HG03045 (cell line): ENCODE data around the gene RIT2.
"Not testable (repeated sequence)": the region's sequence is repeated elsewhere in the genome, so short reads cannot be mapped to it uniquely, and the experiment has no call there.

Source experiments
- ATAC-seq: cut with Tn5 transposase; IDR thresholded peaks from one replicate; pipeline ENCODE4 v1.9.1; 2021; ENCODE audit warnings: mild to moderate bottlenecking, moderate library complexity; ENCODE audit not compliant: unreplicated experiment

The RIT2 gene

GRCh38 chr18:42778445-42779042, 336.9 kb downstream of the RIT2 start:
- no peak for ATAC-seq

GRCh38 chr18:42778024-42778423, 337.5 kb downstream of the RIT2 start:
- no peak for ATAC-seq

- no peak for ATAC-seq
Observed at GRCh38 chr18:42773870-42774269, 341.6 kb downstream of the RIT2 start.

DNA sequence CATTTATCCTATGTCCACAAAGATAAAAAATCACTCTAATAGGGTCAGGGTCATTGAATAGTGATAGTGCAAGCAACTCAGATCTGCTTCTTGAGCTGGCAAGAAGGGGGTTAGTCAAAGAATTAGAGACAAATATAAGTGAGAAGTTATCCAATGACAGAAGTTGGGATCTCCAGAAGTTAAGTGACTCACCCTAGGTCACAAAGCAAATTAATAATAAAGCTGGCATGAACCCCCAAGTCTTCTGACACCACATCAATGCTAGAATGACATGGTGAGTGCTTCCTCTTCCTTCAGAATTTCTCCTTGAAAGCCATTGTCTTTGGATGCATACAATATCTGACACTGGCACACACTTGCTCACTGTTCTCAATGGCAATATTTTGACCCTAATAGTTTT, 343.5 kb downstream of the RIT2 start:
- ATAC-seq = no peak

GRCh38 chr18:42765302-42765701, 350.2 kb downstream of the RIT2 start:
- ATAC-seq = no peak

GRCh38 chr18:42760290-42760689, 355.2 kb downstream of the RIT2 start:
- no peak for ATAC-seq

- no peak for ATAC-seq
Observed at GRCh38 chr18:42758852-42759251, 356.6 kb downstream of the RIT2 start.

- no peak for ATAC-seq
Observed at GRCh38 chr18:42756214-42756613, 359.3 kb downstream of the RIT2 start.

GRCh38 chr18:42752916-42753315, 362.6 kb downstream of the RIT2 start:
- no peak for ATAC-seq

- no peak for ATAC-seq
Observed at GRCh38 chr18:42746794-42747193, 368.7 kb downstream of the RIT2 start.

DNA sequence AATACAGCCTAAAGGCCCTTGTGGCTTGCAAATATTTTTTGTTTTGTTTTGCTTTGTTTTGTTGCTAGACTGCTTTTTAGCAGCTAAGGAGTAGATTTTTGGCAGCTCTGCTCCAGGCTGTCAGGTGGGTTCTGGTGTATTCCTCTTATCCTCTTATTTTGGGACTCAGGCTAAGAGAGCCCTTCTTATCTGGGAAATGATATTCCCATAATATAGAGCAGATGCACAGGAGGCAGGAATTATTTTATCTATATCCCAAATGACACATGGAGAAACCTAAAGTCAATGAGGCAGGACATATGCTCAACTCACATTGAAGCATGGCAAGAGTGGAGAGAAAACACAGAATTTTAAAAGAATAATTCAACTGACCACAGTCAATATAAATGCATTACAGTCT, 369.6 kb downstream of the RIT2 start:
- no peak for ATAC-seq

GRCh38 chr18:42745171-42745570, 370.3 kb downstream of the RIT2 start:
- ATAC-seq = no peak

DNA sequence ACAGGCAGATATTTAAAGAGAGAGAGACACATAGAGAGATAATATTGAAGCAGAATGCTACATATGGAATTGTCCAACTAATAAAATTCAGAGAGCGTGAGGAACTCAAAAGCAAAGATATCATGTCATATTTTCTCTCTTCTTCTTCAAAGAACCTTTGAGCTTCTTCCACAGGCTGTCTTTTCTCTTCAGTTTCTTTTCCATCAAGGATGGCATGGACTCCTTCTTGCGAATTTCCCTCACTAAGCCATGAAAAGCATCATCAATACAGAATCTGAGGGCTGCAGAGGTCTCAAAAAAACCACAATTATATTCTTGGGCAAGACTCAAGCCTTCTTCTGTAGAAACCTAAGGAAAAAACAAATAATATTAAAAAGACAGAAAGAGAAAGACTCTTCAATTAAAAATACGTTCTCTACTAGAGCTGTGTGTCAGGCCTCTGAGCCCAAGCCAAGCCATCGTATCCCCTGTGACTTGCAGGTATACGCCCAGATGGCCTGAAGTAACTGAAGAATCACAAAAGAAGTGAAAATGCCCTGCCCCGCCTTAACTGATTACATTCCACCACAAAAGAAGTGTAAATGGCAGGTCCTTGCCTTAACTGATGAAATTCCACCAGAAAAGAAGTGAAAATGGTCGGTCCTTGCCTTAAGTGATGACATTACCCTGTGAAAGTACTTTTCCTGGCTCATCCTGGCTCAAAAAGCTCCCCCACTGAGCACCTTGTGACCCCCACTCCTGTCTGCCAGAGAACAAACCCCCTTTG, 371.9 kb downstream of the RIT2 start:
- ATAC-seq = no peak

- ATAC-seq = no peak
Observed at GRCh38 chr18:42742969-42743368, 372.5 kb downstream of the RIT2 start.

DNA sequence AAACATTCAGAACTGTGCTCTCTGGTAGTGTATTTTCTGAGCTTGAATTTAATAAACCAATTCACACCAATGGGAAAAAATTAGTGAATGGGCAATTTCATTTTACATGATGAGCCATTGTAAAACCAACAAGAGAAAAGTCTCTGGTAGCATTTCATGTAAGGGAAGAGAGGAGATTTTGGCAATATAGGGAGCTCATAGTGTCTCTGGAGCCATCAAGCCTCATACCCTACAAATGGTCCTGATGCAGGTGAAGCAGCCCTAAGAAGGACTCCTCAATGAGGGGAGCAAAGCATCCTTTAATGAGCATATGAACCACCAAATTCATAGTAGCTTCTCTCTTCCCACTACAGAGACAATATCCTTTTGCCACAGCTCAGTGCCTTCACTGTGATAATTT, 373.0 kb downstream of the RIT2 start:
- ATAC-seq = no peak

- ATAC-seq = not testable (repeated sequence)
Observed at GRCh38 chr18:42741805-42742347, 373.6 kb downstream of the RIT2 start.

DNA sequence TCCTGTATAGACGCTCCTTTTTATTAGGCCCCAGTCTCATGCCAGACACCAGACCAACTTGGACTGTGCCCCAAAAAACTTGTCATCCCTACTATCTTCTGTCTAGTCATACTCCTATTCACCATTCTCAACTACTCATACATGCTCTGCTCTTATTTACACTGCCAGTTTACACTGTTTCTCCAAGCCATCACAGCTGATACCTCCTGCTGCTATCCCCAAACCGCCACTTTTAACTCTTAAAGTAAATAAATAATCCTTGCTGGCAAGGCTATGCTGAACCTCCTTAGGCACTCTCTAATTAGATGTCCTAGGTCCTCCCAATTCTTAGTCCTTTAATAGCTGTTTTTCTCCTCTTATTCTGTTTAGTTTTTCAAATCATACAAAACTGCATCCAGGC, 374.2 kb downstream of the RIT2 start:
- not testable (repeated sequence) for ATAC-seq

GRCh38 chr18:42736074-42736473, 379.4 kb downstream of the RIT2 start:
- ATAC-seq = no peak

GRCh38 chr18:42734520-42734919, 381.0 kb downstream of the RIT2 start:
- no peak for ATAC-seq

GRCh38 chr18:42730272-42730671, 385.2 kb downstream of the RIT2 start:
- no peak for ATAC-seq

- no peak for ATAC-seq
Observed at GRCh38 chr18:42719221-42719620, 396.3 kb downstream of the RIT2 start.

DNA sequence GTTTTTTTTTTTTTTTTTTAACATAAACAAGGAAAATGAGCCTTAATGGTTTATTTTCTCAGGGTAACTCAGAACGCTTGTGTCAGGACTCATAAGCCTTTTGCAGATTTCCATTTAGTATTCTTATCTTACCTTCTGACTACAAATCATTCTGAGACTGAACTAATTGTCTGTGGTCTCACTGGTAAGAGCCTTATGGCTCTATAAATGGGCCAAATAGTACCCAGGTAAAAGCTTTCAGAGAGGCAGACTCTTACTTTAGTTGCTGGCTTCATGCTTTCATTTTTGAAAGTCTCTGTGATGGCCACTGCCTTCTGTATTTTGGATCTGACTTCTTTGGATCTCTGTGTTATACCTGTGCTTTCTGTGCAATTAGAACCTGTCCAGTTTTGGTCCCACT, 403.4 kb downstream of the RIT2 start:
- ATAC-seq = no peak
